ENCODE data around the gene YDJC. TPM values are rescaled to one million over a fixed set of nuclear protein-coding genes. Genes with fewer than 3 reads are reported as not detected.

Gene YDJC
- total RNA-seq, 1 donor from 2014 or later = 25.8 TPM

- Mint-ChIP-seq H3K4me3 (no peak overlapping the region), H3K27me3 (ENCODE audit: low read depth) (peaks cover 3% of the 10 kb centered on the region), H3K9me3 (no peaks in the 10 kb centered on the region), H3K27ac (no peak overlapping the region), H3K4me1 (peaks cover 2% of the 10 kb centered on the region), H3K36me3 (no peaks in the 10 kb centered on the region)
- no peak for DNase-seq (ENCODE audit: low spot score in 2 of 2, unreplicated experiment in 2 of 2)
- TF ChIP-seq CTCF (IDR thresholded peaks at IDR 0.05; ENCODE audit: unreplicated experiment) = no peak
These were observed 6.1 kb upstream of the YDJC start for GRCh38 chr22:21635771-21636510.

DNA sequence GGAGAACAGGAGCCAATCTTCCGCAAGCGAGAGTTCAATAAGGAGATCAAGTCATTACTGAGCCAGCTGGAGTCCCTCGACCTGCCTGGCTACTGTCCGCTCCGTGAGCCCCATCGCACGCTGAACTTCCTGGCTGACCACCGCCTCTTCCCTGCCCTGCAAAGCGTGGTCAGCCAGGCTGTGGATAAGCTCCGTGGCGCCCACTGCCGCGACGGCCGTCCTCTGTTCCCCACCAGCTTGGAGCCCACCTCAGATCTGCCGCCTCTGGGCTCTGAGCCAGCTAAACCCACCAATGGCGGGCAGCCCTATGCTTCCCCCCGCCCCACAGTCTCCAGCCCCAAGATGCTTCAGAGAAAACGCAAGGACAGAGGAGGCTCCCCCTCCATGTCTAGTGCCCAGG is 5.0 kb upstream of the YDJC start:
- no peak overlapping the region for H3K27ac Mint-ChIP-seq
- TF ChIP-seq CTCF (IDR thresholded peaks at IDR 0.05; ENCODE audit: unreplicated experiment) = no peak
- no peaks in the 10 kb centered on the region for H3K9me3 Mint-ChIP-seq
- no peaks in the 10 kb centered on the region for H3K36me3 Mint-ChIP-seq
- H3K4me3 Mint-ChIP-seq = no peak overlapping the region
- no peak for DNase-seq (ENCODE audit: low spot score in 2 of 2, unreplicated experiment in 2 of 2)
- H3K27me3 Mint-ChIP-seq (ENCODE audit: low read depth) = no peaks in the 10 kb centered on the region
- H3K4me1 Mint-ChIP-seq = no peaks in the 10 kb centered on the region

- no peaks in the 10 kb centered on the region for H3K27me3 Mint-ChIP-seq (ENCODE audit: low read depth)
- no peaks in the 10 kb centered on the region for H3K9me3 Mint-ChIP-seq
- H3K27ac Mint-ChIP-seq = no peak overlapping the region
- no peak for TF ChIP-seq CTCF (IDR thresholded peaks at IDR 0.05; ENCODE audit: unreplicated experiment)
- no peak overlapping the region for H3K4me3 Mint-ChIP-seq
- H3K36me3 Mint-ChIP-seq = no peaks in the 10 kb centered on the region
- DNase-seq (ENCODE audit: low spot score in 2 of 2, unreplicated experiment in 2 of 2) = no peak
- H3K4me1 Mint-ChIP-seq = peaks cover 2% of the 10 kb centered on the region
These were observed 4.3 kb upstream of the YDJC start for GRCh38 chr22:21634081-21634480.

DNA sequence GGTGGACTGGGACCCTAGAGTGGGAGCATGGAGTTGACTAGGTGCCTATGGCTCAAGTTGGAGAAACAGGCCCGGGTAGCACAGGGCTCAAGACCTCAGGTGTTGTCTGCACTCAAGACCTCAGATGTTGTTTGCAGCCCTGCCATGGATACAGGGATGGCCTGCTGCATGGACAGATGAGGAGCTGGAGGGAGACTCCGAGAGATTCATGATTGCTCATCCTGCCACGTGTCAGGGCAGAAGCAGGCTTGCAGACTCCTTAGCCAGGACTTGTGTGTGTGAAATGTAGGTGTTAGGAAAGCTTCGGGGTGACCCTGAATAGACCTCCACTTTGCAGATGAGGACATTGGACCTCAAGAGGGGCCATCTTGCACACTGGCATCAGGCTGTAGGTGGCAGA is 3.7 kb upstream of the YDJC start:
- no peak for DNase-seq (ENCODE audit: low spot score in 2 of 2, unreplicated experiment in 2 of 2)
- Mint-ChIP-seq H3K36me3 (no peaks in the 10 kb centered on the region), H3K4me3 (no peak overlapping the region), H3K9me3 (no peaks in the 10 kb centered on the region), H3K27ac (no peak overlapping the region), H3K27me3 (ENCODE audit: low read depth) (no peaks in the 10 kb centered on the region), H3K4me1 (peaks cover 2% of the 10 kb centered on the region)
- TF ChIP-seq CTCF (IDR thresholded peaks at IDR 0.05; ENCODE audit: unreplicated experiment) = no peak

- Mint-ChIP-seq H3K4me3 (no peak overlapping the region), H3K9me3 (no peaks in the 10 kb centered on the region), H3K27me3 (ENCODE audit: low read depth) (no peaks in the 10 kb centered on the region), H3K27ac (no peak overlapping the region), H3K4me1 (peaks cover 7% of the 10 kb centered on the region), H3K36me3 (peaks cover 4% of the 10 kb centered on the region)
- TF ChIP-seq CTCF (IDR thresholded peaks at IDR 0.05; ENCODE audit: unreplicated experiment) = no peak
- no peak for DNase-seq (ENCODE audit: low spot score in 2 of 2, unreplicated experiment in 2 of 2)
These were observed 3.1 kb upstream of the YDJC start for GRCh38 chr22:21632931-21633330.
